Neural crest cell (in vitro differentiated cells): ENCODE measurements around the gene TUBA8. TPM values are rescaled to one million over a fixed set of nuclear protein-coding genes. Genes with fewer than 3 reads are reported as not detected.

Experiments
- DNase-seq: peaks from one replicate; pipeline ENCODE4 v3.0.0; 2021; ENCODE audit warnings: low read depth, mixed read lengths, low spot score
- H3K27ac Mint-ChIP-seq: one replicate; pipeline ENCODE4 v1.8.0; 2021; ENCODE audit warnings: mild to moderate bottlenecking, mixed read lengths; ENCODE audit not compliant: unreplicated experiment
- H3K27me3 Mint-ChIP-seq: 2 replicates; pipeline ENCODE4 v1.8.0; 2021; ENCODE audit warnings: low read depth, mild to moderate bottlenecking, mixed read lengths
- H3K36me3 Mint-ChIP-seq: 2 replicates; pipeline ENCODE4 v1.8.0; 2021; ENCODE audit warnings: low read depth, mild to moderate bottlenecking, mixed read lengths
- H3K4me1 Mint-ChIP-seq: 2 replicates; pipeline ENCODE4 v1.8.0; 2021; ENCODE audit warnings: mixed read lengths
- H3K4me3 Mint-ChIP-seq: one replicate; pipeline ENCODE4 v1.8.0; 2021; ENCODE audit warnings: mild to moderate bottlenecking, mixed read lengths
- H3K9me3 Mint-ChIP-seq: 2 replicates; pipeline ENCODE4 v1.8.0; 2021; ENCODE audit warnings: mixed read lengths
- total RNA-seq: library from RNA; stranded (reverse); gene quantifications from 2 replicates; pipeline ENCODE4 v1.2.1, GENCODE V29; 2021
- TF ChIP-seq, protein P1 (sequence below): fragments of 200-600 bp; sonication (generic); conservative IDR thresholded peaks from 2 replicates; pipeline ENCODE4 v1.5.0; 2021; ENCODE audit warnings: antibody characterized with exemption, mild to moderate bottlenecking

Gene TUBA8
- total RNA-seq, 1 donor from 2014 or later, result 2.0 TPM

DNA sequence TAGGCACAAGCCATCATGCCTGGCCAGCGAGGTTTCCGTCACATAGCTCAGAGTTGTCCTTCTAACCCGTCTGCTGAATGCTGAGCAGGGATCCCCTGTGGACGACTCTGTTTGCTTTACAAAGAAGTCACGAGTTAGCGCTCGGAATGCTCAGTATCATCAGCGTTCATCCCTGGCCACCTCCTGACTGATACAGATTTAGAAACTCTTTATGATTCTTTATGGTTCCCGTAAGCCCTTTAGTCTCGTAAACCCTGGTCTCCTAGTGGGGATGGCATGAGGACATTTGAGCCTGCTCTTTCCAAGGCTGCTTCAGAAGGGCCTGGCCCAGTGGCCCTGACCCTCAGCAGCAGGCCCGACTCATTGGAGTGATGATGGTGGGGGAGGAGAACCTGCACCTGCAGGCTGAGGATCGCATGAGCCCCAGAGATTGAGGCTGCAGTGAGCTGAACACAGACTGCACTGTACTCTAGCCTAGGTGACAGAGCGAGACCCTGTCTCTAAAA is 23.2 kb upstream of the TUBA8 start:
- no peak for DNase-seq
- no peak overlapping the region for H3K27ac Mint-ChIP-seq
- TF ChIP-seq, protein P1, sequence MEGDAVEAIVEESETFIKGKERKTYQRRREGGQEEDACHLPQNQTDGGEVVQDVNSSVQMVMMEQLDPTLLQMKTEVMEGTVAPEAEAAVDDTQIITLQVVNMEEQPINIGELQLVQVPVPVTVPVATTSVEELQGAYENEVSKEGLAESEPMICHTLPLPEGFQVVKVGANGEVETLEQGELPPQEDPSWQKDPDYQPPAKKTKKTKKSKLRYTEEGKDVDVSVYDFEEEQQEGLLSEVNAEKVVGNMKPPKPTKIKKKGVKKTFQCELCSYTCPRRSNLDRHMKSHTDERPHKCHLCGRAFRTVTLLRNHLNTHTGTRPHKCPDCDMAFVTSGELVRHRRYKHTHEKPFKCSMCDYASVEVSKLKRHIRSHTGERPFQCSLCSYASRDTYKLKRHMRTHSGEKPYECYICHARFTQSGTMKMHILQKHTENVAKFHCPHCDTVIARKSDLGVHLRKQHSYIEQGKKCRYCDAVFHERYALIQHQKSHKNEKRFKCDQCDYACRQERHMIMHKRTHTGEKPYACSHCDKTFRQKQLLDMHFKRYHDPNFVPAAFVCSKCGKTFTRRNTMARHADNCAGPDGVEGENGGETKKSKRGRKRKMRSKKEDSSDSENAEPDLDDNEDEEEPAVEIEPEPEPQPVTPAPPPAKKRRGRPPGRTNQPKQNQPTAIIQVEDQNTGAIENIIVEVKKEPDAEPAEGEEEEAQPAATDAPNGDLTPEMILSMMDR, result no peak
- H3K9me3 Mint-ChIP-seq, result no peaks in the 10 kb centered on the region
- no peaks in the 10 kb centered on the region for H3K27me3 Mint-ChIP-seq
- peaks cover 9% of the 10 kb centered on the region for H3K36me3 Mint-ChIP-seq
- no peak overlapping the region for H3K4me3 Mint-ChIP-seq
- no peaks in the 10 kb centered on the region for H3K4me1 Mint-ChIP-seq

DNA sequence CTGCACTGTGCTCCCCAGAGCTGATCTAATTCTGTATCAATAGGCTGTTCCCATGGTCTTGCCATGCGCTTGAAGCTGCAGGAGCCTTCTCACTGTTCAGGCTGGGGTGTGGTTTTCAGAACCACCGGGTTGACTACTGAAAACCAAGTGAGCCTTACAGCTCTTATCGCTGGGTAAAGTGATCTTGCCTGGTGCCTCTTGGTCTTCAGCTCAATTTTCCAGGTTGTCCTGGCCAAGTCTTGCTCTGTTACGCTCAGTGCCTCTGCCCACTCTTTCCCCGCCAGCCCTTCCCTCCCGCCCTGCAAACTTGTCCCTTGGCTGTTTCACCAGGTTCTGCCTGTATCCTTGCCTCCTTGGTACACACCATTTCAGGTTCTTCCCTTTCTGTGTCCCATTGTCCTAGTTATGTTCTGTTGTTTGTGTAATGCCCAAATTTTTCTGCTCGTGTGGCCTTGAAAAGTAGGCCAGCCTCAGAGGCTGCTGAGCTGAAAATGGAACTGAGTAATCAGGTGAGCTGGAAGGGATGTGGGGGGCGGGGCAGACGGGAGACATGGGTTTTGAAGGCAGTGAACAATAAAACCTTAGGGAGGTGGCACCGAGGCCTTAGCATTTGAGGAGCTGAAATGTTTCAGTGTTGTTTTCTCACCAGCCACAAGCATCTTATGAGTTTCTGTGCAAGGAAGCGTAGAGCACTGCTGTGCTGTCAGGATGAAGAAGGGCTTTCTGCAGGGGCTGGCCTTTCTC is 21.6 kb upstream of the TUBA8 start:
- H3K9me3 Mint-ChIP-seq, result no peaks in the 10 kb centered on the region
- TF ChIP-seq, protein P1, result no peak
- no peak for DNase-seq
- H3K27ac Mint-ChIP-seq, result peak overlapping the region; percentile 50
- peaks cover 12% of the 10 kb centered on the region for H3K36me3 Mint-ChIP-seq
- H3K4me1 Mint-ChIP-seq, result no peaks in the 10 kb centered on the region
- H3K27me3 Mint-ChIP-seq, result no peaks in the 10 kb centered on the region
- no peak overlapping the region for H3K4me3 Mint-ChIP-seq

DNA sequence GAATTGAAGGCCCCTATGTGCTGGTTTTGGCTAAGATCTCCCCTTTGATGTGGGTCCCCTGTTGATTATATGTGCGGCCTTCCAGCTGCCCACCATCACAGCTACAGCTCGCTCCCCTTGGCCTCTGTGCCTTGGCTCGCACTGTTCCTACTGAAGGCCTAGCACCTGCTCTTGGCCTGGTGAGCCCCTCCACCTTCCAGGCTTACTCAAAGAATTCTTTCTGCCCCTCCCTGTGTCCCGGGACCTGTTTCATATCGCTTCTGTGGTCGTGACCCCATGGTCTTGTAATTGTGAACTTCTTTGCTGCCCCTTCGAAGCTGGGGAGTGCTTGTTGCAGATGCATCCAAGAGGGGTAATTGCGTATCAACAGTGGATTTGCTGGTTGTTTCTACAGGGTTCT is 20.3 kb upstream of the TUBA8 start:
- Mint-ChIP-seq H3K4me3 (no peak overlapping the region), H3K4me1 (no peaks in the 10 kb centered on the region), H3K36me3 (peaks cover 16% of the 10 kb centered on the region), H3K27me3 (no peaks in the 10 kb centered on the region), H3K9me3 (no peaks in the 10 kb centered on the region), H3K27ac (no peak overlapping the region)
- no peak for DNase-seq
- TF ChIP-seq, protein P1, result no peak

DNA sequence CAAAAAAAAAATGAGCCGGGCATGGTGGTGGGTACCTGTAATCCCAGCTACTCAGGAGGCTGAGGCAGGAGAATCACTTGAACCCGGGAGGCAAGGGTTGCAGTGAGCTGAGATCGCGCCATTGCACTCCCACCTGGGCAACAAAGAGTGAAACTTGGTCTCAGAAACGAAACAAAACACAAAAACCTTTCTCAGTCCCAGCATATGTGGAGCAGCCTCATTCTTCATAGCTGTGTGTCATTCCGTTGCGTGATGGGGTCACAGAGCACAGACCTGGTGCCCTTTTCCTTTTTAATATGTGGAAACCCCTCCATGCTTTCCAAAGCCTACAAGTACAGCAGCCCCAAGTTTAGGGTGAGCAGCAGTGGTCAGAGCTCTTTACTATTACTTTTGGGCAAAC is 19.1 kb upstream of the TUBA8 start:
- Mint-ChIP-seq H3K4me3 (no peak overlapping the region), H3K9me3 (no peaks in the 10 kb centered on the region), H3K36me3 (peaks cover 20% of the 10 kb centered on the region), H3K27ac (no peak overlapping the region), H3K27me3 (no peaks in the 10 kb centered on the region), H3K4me1 (no peaks in the 10 kb centered on the region)
- no peak for DNase-seq
- TF ChIP-seq, protein P1, result no peak

DNA sequence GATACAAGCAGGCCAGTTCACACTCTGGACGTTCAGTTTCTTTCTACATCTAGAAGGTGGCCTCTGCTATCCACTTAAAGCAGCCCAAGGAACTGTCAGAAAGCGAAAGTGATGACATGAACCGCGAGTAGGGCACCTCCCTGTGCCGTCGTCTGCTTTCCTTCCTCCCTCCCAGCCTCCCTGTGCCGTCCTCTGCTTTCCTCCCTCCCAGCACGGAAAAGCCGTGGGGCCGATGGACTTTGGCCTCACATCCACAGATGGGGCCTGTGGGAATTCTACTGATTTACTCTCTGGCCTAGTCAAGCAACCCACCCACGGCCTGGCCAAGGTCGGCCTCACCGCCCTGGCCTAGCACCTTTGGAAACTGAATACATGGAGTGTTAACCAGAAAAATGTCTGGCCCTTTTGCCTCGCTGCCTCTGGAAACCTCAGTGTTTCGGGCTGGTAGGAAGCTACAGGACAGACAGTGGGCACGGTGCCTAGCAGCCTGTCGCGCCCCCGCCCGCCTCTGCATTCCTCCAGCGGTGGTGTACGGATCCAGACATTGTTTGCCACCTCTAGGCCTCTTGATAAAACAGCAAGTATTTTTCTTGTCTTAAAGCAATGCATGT is 18.6 kb upstream of the TUBA8 start:
- Mint-ChIP-seq H3K4me1 (no peaks in the 10 kb centered on the region), H3K9me3 (no peaks in the 10 kb centered on the region), H3K4me3 (no peak overlapping the region), H3K36me3 (peaks cover 20% of the 10 kb centered on the region), H3K27me3 (no peaks in the 10 kb centered on the region), H3K27ac (peak overlapping the region; percentile 78)
- no peak for DNase-seq
- TF ChIP-seq, protein P1, result no peak
